GM10847 (cell line): ENCODE results near the gene NUFIP2.

Source experiments
- POLR2A ChIP-seq: IDR thresholded peaks from 2 replicates; pipeline ENCODE4 v1.6.1; 2011; ENCODE audit not compliant: insufficient read length; ENCODE audit errors: extremely low read depth

Gene NUFIP2

DNA sequence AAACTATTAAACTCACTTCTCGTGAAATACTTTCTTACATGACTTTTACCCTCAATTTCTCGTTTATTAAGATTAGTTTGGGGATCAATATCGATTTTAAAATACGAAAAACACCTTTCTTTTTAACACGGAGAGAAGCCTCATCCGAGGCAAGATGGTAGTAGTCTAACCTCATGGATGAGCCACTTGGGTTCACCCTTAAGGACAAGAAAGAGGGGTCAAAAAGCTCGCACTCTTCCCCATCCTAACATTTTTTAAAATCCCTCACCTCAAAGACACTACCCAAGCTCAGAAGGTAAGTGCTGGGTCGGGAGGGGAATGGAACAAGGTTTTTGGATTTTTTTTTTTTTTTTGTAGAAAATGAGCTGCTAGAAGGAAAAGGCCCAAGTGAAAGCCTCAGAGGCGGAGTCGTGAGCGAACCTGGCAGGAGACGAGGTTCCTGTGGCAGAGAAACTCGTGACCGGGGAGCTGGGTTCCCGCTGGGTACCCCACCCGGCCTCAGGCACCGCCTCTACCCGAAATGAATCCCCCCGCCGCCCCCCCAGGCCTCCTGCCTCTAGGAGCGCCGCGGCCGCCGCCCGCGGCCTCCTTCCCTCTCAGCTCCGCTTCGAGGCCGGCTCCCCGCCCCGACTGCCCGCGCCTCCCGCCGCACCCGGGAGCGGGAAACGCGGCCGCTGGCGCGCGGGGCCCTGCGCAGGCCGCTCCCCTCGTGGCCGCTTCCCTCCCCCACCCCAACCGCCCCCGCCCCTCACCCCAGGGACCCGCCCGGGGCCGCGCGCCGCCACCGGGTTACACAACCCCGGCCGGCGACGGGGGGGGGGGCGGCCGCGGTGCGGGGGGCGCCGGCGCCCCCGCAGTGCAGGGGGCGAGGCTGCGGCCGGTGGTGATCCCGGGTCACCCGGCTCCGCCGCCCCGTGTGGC, 1.6 kb downstream of the NUFIP2 start:
- no peak for TF ChIP-seq POLR2A

DNA sequence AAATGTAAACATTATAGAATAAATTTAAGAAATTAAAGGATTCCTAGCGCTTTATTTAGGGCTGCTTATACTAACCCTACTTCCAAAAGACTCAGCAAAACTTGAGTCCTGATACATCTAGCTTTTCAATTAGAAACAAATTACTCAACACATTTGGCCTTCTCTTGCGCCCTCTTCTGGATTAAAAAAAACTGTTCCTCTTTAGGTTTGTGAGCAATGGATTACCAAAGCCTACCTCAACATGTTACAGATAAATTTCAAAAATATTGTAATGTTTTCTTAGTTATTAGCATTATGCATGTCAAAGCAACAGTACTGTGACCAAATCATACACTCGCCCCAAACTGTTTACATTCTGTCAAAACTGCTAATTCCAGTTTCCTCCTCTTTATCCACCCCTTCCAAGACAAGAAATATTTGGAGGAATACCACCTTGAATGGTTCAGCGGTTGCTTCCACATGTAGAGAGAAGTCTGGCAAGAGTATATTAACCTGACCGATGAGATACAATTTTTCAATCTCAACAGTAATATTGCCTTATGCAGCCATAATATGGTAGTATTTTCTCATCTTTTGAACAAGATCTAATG, 2.7 kb downstream of the NUFIP2 start:
- TF ChIP-seq POLR2A = no peak

GRCh38 chr17:29289852-29290251, 4.1 kb downstream of the NUFIP2 start:
- TF ChIP-seq POLR2A = no peak

DNA sequence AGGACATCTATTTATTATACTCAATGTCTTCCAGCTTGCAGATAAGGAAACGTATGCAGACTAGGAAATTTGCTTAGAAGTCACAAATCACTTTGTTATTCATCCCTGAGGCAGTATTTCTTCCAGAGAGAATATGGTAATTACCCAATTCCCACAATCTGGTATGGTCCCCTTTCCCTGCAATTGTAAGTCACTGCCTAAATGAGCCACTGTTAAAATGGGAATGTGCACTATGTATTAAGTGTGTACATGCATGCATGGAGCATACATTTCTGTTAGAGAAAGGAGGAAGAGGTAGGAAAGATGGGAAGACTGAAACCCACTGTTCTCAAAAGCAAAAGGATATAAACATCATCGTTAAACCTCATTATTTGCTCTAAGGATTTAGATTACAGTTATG, 10.0 kb downstream of the NUFIP2 start:
- TF ChIP-seq POLR2A = no peak

- TF ChIP-seq POLR2A = no peak
These were observed 10.5 kb downstream of the NUFIP2 start for GRCh38 chr17:29283496-29283895.

GRCh38 chr17:29279397-29280070, 14.4 kb downstream of the NUFIP2 start:
- TF ChIP-seq POLR2A = no peak

- no peak for TF ChIP-seq POLR2A
These were observed 15.3 kb downstream of the NUFIP2 start for GRCh38 chr17:29278692-29279091.

GRCh38 chr17:29273924-29274323, 20.0 kb downstream of the NUFIP2 start:
- no peak for TF ChIP-seq POLR2A

DNA sequence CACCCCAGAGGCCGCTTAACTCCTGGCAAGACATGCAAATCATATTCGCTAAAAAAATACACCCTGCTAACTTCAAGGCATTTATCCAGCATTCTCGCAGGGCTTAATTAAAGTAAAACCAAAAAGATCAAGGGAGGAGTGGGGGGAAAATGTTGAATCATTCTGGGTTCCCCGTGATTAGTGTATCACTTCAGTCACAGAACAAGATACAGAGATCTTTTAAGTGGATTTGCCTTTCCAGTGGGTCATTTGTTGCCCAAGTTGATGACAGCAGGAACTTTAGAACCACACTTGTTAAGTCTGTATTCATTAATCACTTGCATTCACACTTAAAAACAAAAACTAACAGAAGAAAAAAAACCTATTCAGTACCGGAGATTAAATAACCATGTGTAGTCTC, 30.0 kb downstream of the NUFIP2 start:
- no peak for TF ChIP-seq POLR2A

GRCh38 chr17:29257756-29258155, 36.2 kb downstream of the NUFIP2 start:
- TF ChIP-seq POLR2A = no peak

- no peak for TF ChIP-seq POLR2A
These were observed 37.0 kb downstream of the NUFIP2 start for GRCh38 chr17:29256735-29257466.

DNA sequence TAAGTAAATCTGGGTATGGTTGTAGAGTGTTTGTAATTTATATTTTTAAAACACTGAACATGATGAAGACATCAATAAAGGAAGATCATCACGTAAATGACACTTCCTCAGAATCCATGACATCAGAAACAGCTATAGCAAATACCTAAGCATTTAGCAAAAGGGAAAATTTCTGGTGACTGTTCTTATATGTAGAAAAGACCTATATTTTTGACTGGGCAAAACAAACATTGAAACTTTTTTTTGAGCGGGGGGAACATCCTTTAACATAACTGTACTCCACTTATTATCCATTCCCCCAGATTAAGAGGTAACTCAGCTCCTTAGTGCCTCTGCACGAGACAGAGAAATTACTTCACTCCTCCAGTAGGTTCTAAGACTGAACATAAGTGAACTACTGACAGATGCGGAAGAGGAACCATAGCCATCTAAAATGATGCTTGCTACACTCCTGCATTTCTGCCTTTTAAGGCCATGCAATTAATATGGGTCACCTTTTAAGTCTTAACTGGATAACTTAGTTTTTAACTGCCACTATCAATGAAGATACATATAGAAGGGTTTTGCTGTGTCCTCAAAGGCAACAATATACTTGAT, 37.9 kb downstream of the NUFIP2 start:
- TF ChIP-seq POLR2A = no peak

DNA sequence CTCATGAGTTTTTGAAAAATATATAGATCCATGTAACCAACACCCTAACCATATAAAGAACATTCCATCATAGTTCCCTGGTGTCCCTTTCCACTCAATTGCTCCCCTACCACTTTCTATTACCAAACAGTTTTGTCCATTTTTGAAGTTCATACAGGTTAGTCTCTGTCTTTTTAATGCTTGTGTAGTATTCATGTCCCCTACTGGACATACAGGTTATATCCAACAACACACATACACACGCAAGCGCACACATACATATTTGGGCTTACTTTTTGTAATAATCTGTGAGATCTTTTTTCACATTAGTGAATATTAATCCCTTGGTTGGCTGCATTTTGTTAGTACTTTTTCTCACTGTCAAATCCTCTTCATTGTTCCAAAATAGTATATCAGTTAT, 40.9 kb downstream of the NUFIP2 start:
- TF ChIP-seq POLR2A = no peak

DNA sequence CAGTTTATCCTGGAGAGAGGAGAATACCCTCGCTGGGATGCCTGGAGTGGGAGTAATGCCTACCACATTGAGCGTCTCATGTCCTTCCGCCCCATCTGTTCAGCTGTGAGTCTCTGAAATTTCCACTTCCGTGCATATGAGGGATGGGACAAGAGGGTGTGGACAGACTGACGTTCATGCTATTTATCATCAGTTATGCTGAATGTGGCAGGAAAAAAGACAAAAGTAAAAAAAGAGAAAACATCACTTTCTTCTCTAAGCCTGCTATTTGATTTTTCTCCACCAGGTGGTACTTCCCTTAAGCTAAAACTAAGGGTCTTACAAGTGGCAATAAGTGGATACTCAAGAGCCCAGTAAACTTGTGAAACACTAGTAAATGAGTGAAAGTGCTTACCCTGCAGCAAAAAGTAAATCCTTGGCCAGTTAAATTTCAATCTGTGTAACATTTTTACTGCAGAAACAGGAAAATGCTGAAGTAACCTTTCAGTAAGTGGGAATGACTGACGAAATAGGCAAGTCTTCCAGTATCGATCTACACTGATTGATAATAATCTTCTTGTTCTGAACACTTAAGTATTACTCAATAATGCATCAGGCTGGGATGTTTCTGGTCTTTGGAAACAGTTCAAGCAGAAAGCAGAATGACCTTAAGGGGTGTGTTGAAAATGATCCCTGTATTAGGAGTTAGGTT, 41.7 kb downstream of the NUFIP2 start:
- no peak for TF ChIP-seq POLR2A
